ENCODE results near the gene PIK3C2G.

PIK3C2G gene

DNA sequence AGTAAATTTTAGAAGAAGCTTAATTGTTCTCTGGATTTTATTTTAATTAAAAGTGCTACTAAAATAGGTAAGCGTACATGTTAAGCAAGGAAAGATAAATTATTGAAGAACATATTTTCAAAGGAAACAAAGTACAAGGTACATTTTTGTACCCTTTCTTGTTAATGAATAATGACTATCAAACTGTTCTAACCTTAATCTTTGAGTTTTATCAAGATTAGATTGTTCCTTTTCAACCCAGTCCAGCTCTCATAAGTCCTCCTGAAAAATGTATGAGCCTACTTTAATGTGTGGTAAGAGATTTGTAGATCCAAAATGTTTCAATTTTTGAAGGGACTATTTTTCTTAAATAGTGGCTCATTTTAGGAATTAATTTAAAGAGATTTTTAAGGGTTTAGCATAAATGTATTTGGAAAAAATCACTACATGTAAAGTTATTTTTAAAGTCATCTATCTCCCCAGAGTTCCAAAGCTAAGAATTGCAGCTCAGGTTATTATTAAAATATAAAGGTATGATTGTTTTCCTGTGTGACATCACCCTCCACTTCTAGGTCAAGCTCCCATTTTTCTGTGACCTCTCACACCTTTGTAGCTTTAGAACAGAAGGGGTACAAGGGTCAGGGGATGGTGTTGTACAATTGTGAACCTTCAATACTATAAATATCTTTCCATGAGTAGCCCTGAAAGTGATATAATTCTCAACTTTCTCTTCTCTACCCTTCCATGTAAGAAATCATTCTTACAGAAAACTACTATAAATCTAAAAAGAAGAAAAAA is 1.2 kb upstream of the PIK3C2G start:
- H3K9me3 Mint-ChIP-seq: no peaks in the 10 kb centered on the region
- H3K36me3 Mint-ChIP-seq (ENCODE audit: low read depth): no peaks in the 10 kb centered on the region
- H3K27ac Mint-ChIP-seq: no peak overlapping the region
- no peaks in the 10 kb centered on the region for H3K27me3 Mint-ChIP-seq
- DNase-seq: no peak
- no peak overlapping the region for H3K4me3 Mint-ChIP-seq
- H3K4me1 Mint-ChIP-seq (ENCODE audit: low read depth): no peaks in the 10 kb centered on the region

GRCh38 chr12:18261906-18262305 is 588 bp downstream of the PIK3C2G start:
- H3K4me1 Mint-ChIP-seq (ENCODE audit: low read depth): no peaks in the 10 kb centered on the region
- H3K27ac Mint-ChIP-seq: no peak overlapping the region
- no peaks in the 10 kb centered on the region for H3K27me3 Mint-ChIP-seq
- H3K4me3 Mint-ChIP-seq: no peak overlapping the region
- DNase-seq: no peak
- H3K9me3 Mint-ChIP-seq: no peaks in the 10 kb centered on the region
- H3K36me3 Mint-ChIP-seq (ENCODE audit: low read depth): no peaks in the 10 kb centered on the region

GRCh38 chr12:18262514-18262913 is 1.2 kb downstream of the PIK3C2G start:
- no peaks in the 10 kb centered on the region for H3K4me1 Mint-ChIP-seq (ENCODE audit: low read depth)
- no peaks in the 10 kb centered on the region for H3K9me3 Mint-ChIP-seq
- no peak overlapping the region for H3K4me3 Mint-ChIP-seq
- H3K36me3 Mint-ChIP-seq (ENCODE audit: low read depth): no peaks in the 10 kb centered on the region
- no peak overlapping the region for H3K27ac Mint-ChIP-seq
- no peak for DNase-seq
- H3K27me3 Mint-ChIP-seq: no peaks in the 10 kb centered on the region

DNA sequence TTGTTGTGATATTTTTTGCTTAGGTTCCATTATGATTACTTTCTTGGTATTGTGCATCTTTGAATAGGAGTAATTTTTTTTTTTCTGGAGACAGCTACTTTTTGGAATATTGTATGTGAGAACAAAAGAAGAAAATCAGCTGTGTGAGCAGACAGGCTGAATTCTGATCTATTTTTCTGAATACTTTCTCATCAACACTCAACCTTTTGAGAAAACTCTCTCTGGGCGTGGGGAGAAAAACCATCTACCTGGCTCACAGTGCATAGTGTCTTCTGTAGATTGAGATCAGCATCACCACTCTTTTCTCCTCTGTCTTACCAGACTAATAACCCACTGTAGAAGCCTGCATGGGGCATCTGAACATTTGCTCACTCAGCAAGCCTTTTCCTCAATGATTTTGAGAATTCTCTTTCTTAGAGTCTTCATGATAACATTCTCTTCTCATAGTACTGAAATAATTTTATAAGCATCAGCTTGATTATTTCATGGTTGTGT is 3.3 kb downstream of the PIK3C2G start:
- H3K9me3 Mint-ChIP-seq: no peaks in the 10 kb centered on the region
- H3K4me1 Mint-ChIP-seq (ENCODE audit: low read depth): no peaks in the 10 kb centered on the region
- no peak overlapping the region for H3K4me3 Mint-ChIP-seq
- no peaks in the 10 kb centered on the region for H3K36me3 Mint-ChIP-seq (ENCODE audit: low read depth)
- no peak overlapping the region for H3K27ac Mint-ChIP-seq
- no peak for DNase-seq
- H3K27me3 Mint-ChIP-seq: no peaks in the 10 kb centered on the region

GRCh38 chr12:18267427-18268099 is 6.2 kb downstream of the PIK3C2G start:
- H3K4me3 Mint-ChIP-seq: no peak overlapping the region
- DNase-seq: no peak
- H3K27ac Mint-ChIP-seq: no peak overlapping the region
- H3K9me3 Mint-ChIP-seq: no peaks in the 10 kb centered on the region
- no peaks in the 10 kb centered on the region for H3K27me3 Mint-ChIP-seq
- H3K4me1 Mint-ChIP-seq (ENCODE audit: low read depth): no peaks in the 10 kb centered on the region
- H3K36me3 Mint-ChIP-seq (ENCODE audit: low read depth): no peaks in the 10 kb centered on the region

- H3K4me1 Mint-ChIP-seq (ENCODE audit: low read depth): no peaks in the 10 kb centered on the region
- DNase-seq: no peak
- no peaks in the 10 kb centered on the region for H3K36me3 Mint-ChIP-seq (ENCODE audit: low read depth)
- peaks cover 5% of the 10 kb centered on the region for H3K9me3 Mint-ChIP-seq
- H3K27me3 Mint-ChIP-seq: no peaks in the 10 kb centered on the region
- no peak overlapping the region for H3K4me3 Mint-ChIP-seq
- no peak overlapping the region for H3K27ac Mint-ChIP-seq
Observed at GRCh38 chr12:18270958-18271460, 9.7 kb downstream of the PIK3C2G start.

DNA sequence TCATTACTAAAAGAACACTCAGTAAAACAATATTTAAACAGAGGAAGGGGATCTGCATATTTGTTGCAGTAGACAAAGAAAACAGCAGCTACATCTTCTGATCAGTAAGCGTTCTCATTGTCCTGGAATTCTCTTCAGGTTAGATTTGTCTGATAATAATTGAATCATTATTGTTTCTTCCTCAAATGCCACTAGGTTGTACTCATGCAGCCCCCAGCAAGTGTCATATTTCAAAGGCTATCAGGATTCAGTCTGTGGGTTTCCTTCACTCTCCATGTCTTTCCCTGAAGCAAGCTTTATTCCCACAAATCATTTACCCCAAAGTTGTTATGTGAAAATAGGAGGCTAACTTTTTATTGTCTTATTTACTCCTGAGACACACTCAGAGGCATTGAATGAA is 14.7 kb downstream of the PIK3C2G start:
- no peaks in the 10 kb centered on the region for H3K4me1 Mint-ChIP-seq (ENCODE audit: low read depth)
- peaks cover 5% of the 10 kb centered on the region for H3K9me3 Mint-ChIP-seq
- no peaks in the 10 kb centered on the region for H3K27me3 Mint-ChIP-seq

DNA sequence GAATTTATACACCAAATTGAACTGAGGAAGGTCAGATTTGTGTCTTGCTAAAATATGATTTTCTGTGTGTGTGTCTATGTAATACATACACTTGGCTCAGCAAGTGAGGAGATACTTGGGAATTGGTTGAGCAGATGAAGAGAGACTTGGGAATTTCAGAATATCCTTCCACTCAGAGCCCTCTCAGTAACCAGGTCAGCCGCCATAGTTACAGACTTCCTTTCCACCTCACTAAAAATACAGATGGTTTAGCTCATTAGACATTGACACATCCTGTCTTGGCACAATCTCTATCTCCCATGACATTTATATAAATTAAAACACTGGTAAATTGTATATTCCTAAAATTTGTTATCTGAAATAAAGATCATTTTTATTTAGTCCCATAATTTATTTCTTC is 15.9 kb downstream of the PIK3C2G start:
- Mint-ChIP-seq H3K27me3 (no peaks in the 10 kb centered on the region), H3K9me3 (peaks cover 8% of the 10 kb centered on the region), H3K4me1 (ENCODE audit: low read depth) (no peaks in the 10 kb centered on the region), H3K36me3 (ENCODE audit: low read depth) (no peaks in the 10 kb centered on the region), H3K27ac (no peak overlapping the region), H3K4me3 (no peak overlapping the region)
- DNase-seq: no peak

More for the DNA sequence above, 14.7 kb downstream of the PIK3C2G start:
- Mint-ChIP-seq H3K36me3 (ENCODE audit: low read depth) (no peaks in the 10 kb centered on the region), H3K4me3 (no peak overlapping the region), H3K27ac (no peak overlapping the region)
- no peak for DNase-seq

- no peaks in the 10 kb centered on the region for H3K36me3 Mint-ChIP-seq (ENCODE audit: low read depth)
- no peak overlapping the region for H3K4me3 Mint-ChIP-seq
- H3K9me3 Mint-ChIP-seq: peaks cover 6% of the 10 kb centered on the region
- no peak overlapping the region for H3K27ac Mint-ChIP-seq
- no peaks in the 10 kb centered on the region for H3K27me3 Mint-ChIP-seq
- DNase-seq: no peak
- no peaks in the 10 kb centered on the region for H3K4me1 Mint-ChIP-seq (ENCODE audit: low read depth)
Observed at GRCh38 chr12:18280728-18281127, 19.4 kb downstream of the PIK3C2G start.

GRCh38 chr12:18281941-18282340 is 20.6 kb downstream of the PIK3C2G start:
- Mint-ChIP-seq H3K9me3 (peaks cover 9% of the 10 kb centered on the region), H3K4me3 (no peak overlapping the region), H3K27me3 (no peaks in the 10 kb centered on the region), H3K27ac (no peak overlapping the region), H3K4me1 (ENCODE audit: low read depth) (no peaks in the 10 kb centered on the region), H3K36me3 (ENCODE audit: low read depth) (no peaks in the 10 kb centered on the region)
- DNase-seq: no peak

DNA sequence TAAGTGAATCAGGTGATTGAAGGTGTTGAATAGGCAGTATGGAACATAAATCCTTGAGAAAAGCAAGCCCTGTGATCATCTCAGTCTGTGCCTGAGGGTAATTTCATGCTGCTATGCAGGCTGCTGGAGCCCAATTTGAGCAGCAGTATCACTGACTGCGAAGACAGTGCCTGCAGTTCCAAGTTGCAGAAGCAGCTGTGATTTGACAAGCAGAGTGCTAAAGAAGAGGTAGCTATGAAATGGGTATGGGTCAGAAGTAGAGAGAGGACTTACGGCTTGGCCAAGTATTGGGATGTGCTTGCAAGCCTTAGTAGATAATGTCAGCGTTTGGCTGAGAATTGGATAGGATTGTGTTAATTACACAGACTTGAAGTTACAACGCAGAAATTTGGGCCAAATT is 22.5 kb downstream of the PIK3C2G start:
- Mint-ChIP-seq H3K36me3 (ENCODE audit: low read depth) (no peaks in the 10 kb centered on the region), H3K9me3 (peaks cover 12% of the 10 kb centered on the region), H3K4me3 (no peak overlapping the region), H3K27ac (no peak overlapping the region), H3K27me3 (no peaks in the 10 kb centered on the region), H3K4me1 (ENCODE audit: low read depth) (no peaks in the 10 kb centered on the region)
- DNase-seq: no peak

DNA sequence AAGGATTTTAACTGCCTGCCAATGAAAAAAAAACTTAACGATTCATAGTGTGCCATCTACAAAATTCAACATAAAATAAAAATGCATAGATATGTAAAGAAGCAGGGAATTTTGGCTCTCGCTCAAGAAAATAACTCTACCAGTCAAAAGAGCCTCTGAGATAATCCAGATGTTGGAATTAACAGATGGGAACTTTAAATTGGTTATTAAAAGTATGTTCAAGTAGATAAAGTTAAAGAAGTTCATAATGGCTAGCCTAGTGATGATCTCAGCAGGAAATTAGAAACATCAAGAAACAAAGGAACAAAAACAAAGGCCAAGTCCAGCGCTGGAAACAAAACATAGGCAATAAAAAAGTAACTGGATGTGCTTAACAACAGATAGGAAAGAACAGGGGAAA is 23.1 kb downstream of the PIK3C2G start:
- Mint-ChIP-seq H3K27me3 (no peaks in the 10 kb centered on the region), H3K4me3 (no peak overlapping the region), H3K9me3 (peaks cover 12% of the 10 kb centered on the region), H3K27ac (no peak overlapping the region), H3K4me1 (ENCODE audit: low read depth) (no peaks in the 10 kb centered on the region), H3K36me3 (ENCODE audit: low read depth) (no peaks in the 10 kb centered on the region)
- DNase-seq: no peak

DNA sequence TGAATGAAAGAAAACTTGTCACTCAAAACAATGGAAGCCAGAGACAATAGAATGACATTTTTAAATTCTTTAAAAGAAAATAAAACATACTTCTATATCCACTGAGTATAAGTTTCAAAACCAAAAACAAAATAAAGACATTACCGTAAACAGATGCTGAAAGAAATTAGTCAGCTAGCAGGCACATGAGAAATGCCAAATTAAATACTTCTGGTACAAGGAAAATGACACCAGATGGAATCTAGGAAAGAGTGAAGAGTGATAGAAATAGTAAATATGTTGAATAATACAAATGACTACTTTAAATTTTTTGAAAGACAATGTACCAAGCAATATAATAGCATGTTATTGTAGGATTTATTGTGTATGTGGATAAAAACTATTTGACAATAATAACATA is 23.8 kb downstream of the PIK3C2G start:
- Mint-ChIP-seq H3K4me1 (ENCODE audit: low read depth) (no peaks in the 10 kb centered on the region), H3K36me3 (ENCODE audit: low read depth) (no peaks in the 10 kb centered on the region), H3K4me3 (no peak overlapping the region), H3K27ac (no peak overlapping the region), H3K27me3 (no peaks in the 10 kb centered on the region), H3K9me3 (peaks cover 13% of the 10 kb centered on the region)
- no peak for DNase-seq

GRCh38 chr12:18290386-18290785 is 29.1 kb downstream of the PIK3C2G start:
- H3K4me1 Mint-ChIP-seq (ENCODE audit: low read depth): no peaks in the 10 kb centered on the region
- H3K27me3 Mint-ChIP-seq: no peaks in the 10 kb centered on the region
- H3K9me3 Mint-ChIP-seq: peaks cover 13% of the 10 kb centered on the region
- no peak for DNase-seq
- H3K36me3 Mint-ChIP-seq (ENCODE audit: low read depth): no peaks in the 10 kb centered on the region
- H3K27ac Mint-ChIP-seq: no peak overlapping the region
- H3K4me3 Mint-ChIP-seq: no peak overlapping the region

- Mint-ChIP-seq H3K27ac (no peak overlapping the region), H3K27me3 (no peaks in the 10 kb centered on the region)
Observed at GRCh38 chr12:18294889-18295288, 33.6 kb downstream of the PIK3C2G start.

More at GRCh38 chr12:18294889-18295288, 33.6 kb downstream of the PIK3C2G start:
- no peak overlapping the region for H3K4me3 Mint-ChIP-seq
- no peak for DNase-seq
- H3K36me3 Mint-ChIP-seq (ENCODE audit: low read depth): no peaks in the 10 kb centered on the region
- H3K9me3 Mint-ChIP-seq: peaks cover 12% of the 10 kb centered on the region
- no peaks in the 10 kb centered on the region for H3K4me1 Mint-ChIP-seq (ENCODE audit: low read depth)
